Omental fat pad (tissue), 4 donors: ENCODE results near the gene TPCN2. TPM values are rescaled to one million over a fixed set of nuclear protein-coding genes. Genes with fewer than 3 reads are reported as not detected.

ENCODE experiments used
- ATAC-seq: fragments of 150-250 bp; one replicate; pipeline ENCODE4 v1.9.1; 2016; ENCODE audit warnings: mild to moderate bottlenecking, moderate library complexity; ENCODE audit not compliant: low FRiP score
- DNase-seq: peaks from one replicate; pipeline ENCODE4 v3.0.0-alpha.2; 2019; ENCODE audit warnings: low spot score
- total RNA-seq, 4 donors: library from RNA; depleted of rRNA; stranded (reverse); fragments of >200 nt; gene quantifications; one replicate each; pipeline ENCODE4 v1.1.0, GENCODE V29; 2016
- TF ChIP-seq, protein P1 (sequence below), 3 donors: fragments of 450-650 bp; IDR thresholded peaks; one replicate each; pipeline ENCODE4 v1.5.1; 2016 to 2017; ENCODE audit warnings: antibody characterized with exemption in 3 of 3, mild to moderate bottlenecking in 3 of 3, moderate library complexity in 2 of 3

Gene TPCN2
- total RNA-seq, 4 donors from 2014 or later: 11.8 to 23.3 (median 15.4) TPM

DNA sequence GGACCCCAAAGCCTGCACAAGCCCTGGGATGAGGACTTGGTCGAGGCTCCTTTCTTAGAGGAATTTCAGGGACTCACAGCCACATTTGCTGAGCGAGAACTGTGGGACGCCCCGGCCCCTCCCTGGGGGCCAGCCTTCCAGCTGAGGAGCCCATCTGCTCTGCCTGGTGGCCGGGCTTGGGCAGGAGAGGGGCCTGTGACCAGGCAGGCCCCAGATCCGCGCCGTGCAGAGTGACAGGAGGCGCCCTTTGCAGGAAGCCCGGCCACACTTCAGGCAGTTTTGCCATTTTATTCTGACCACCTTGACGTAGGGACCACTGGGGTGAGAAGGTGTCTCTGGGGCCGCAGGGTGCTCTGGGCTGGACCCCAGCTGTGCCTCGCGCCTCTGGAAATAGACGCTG lies 35.6 kb downstream of the TPCN2 start:
- ATAC-seq (no peak), DNase-seq (no peak)
- TF ChIP-seq, protein P1, sequence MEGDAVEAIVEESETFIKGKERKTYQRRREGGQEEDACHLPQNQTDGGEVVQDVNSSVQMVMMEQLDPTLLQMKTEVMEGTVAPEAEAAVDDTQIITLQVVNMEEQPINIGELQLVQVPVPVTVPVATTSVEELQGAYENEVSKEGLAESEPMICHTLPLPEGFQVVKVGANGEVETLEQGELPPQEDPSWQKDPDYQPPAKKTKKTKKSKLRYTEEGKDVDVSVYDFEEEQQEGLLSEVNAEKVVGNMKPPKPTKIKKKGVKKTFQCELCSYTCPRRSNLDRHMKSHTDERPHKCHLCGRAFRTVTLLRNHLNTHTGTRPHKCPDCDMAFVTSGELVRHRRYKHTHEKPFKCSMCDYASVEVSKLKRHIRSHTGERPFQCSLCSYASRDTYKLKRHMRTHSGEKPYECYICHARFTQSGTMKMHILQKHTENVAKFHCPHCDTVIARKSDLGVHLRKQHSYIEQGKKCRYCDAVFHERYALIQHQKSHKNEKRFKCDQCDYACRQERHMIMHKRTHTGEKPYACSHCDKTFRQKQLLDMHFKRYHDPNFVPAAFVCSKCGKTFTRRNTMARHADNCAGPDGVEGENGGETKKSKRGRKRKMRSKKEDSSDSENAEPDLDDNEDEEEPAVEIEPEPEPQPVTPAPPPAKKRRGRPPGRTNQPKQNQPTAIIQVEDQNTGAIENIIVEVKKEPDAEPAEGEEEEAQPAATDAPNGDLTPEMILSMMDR (IDR thresholded peaks at IDR 0.05): no peak

DNA sequence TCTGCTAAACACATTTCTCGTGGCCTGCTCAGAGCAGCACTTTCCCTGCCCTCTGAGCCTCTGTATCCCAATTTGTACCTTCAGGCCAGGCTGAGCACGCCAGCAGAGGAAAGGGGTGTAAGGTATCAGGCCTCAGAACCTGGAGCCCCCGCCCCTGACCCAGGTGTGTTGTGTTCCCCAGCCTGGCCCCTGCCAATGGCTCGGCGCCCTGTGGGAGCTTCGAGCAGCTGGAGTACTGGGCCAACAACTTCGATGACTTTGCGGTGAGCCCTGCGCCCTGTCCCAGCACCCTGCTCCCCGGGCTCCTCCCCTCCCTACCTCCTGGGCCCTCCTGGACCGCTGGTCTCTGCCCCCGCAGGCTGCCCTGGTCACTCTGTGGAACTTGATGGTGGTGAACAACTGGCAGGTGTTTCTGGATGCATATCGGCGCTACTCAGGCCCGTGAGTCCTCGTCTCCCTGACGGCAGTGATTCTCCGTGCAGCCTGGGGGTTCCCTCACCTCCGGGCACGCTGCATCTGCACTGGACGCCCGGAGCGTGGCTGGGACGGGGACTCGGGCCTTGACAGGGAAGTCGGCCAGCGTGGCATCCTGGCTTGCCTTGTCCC lies 36.9 kb downstream of the TPCN2 start:
- DNase-seq (no peak), ATAC-seq (no peak)
- TF ChIP-seq, protein P1 (IDR thresholded peaks at IDR 0.05): no peak

DNA sequence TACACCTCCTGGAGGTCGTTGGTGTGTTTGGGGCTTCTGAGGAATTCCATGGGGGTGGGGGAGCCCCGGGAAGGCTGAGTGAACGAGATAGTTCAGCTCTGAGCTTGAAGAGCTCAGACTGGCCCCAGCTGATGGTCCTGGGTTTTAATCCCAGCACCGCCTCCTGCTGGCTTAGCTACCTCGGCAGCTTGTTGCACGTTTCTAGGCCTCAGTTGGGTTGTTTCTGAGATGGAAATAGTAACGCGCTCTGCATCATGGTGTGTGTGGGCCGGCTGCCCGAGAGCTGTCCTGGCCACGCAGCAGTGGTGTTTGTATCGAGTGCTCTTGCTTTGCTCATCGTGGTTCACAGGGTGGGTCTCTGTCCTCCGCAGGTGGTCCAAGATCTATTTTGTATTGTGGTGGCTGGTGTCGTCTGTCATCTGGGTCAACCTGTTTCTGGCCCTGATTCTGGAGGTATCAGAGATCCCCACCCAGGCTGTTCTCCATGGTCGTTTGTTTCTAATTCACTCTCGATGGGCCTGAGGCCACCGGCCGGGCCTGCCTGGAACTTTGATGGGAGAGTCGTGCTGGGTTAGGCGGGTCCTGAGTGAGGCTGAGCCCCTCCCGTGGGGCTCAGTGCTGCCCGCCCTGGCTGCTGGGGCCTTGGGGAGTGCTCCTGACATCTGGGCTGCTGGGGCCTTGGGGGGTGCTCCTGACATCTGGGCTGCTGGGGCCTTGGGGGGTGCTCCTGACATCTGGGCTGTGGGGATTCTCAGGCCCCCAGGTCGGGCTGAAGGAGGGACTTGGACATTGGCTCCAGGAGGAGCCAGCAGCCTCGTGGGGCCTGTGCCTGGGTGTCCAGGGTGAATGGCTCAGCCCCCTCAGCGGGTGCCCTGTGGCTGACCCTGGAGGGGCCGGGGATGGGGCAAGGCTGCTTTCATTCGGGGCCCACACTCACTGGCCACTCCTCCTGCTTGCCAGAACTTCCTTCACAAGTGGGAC lies 37.7 kb downstream of the TPCN2 start:
- ATAC-seq (no peak), DNase-seq (no peak)
- TF ChIP-seq, protein P1 (IDR thresholded peaks at IDR 0.05): no peak

DNA sequence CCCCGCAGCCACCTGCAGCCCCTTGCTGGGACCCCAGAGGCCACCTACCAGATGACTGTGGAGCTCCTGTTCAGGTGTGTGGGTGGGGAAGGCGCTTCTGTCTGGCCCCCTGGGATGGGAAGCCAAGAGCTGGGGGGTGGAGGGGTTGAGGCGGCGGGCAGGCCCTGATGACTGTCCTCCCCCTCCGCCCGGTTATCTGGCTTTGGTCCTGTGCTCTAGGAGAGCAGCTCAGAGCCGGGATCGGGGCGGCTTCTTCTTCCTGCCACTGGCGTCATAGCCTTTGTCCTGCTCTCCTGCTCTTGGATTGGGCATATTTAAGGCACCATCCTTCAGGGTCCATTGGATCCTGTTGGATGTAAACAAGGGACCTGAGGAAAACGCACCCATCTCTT lies 38.4 kb downstream of the TPCN2 start:
- TF ChIP-seq, protein P1 (IDR thresholded peaks at IDR 0.05): no peak
- ATAC-seq (no peak), DNase-seq (no peak)

DNA sequence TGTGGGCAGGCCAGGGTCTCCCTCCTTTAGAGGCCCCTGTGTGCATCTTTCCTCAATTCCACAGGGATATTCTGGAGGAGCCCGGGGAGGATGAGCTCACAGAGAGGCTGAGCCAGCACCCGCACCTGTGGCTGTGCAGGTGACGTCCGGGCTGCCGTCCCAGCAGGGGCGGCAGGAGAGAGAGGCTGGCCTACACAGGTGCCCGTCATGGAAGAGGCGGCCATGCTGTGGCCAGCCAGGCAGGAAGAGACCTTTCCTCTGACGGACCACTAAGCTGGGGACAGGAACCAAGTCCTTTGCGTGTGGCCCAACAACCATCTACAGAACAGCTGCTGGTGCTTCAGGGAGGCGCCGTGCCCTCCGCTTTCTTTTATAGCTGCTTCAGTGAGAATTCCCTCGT lies 39.1 kb downstream of the TPCN2 start:
- TF ChIP-seq, protein P1 (IDR thresholded peaks at IDR 0.05): no peak
- DNase-seq: no peak
- ATAC-seq: no peak

DNA sequence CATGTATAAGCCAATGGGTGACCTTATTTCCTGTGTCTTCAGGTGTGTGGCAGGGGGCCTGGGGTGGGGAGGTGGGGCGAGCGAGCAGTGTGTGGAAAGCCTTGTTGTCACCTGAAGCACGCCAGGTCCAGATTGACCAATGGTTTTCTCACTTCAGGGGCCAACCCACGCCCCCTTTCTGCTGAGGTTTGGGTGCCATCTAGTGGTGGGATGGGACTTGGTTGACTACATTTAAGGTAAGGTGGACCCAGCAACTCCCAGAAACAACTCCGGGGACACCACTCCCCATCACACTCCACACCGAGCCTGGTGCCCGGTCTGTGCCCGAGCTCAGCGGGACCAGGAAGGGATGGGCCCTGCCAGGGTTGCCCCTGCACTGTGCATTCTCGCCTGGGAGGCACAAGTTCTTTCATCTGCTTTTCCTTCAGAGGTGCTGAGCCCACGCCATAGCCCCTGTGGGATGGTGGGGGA lies 40.0 kb downstream of the TPCN2 start:
- peak; percentile 79 for ATAC-seq
- TF ChIP-seq, protein P1 (IDR thresholded peaks at IDR 0.05): peak in 2 of 3 donors; percentile 18 to 55
- DNase-seq: peak; percentile 77
